H1 (cell line): ENCODE data around the gene GDE1. TPM values are rescaled to one million over a fixed set of nuclear protein-coding genes. Genes with fewer than 3 reads are reported as not detected.

Experiments used
- CTCF ChIA-PET: fragments of 300-600 bp; sonication (Branson Sonifier 250); formaldehyde crosslinking; loops from one replicate; lab custom pipeline; 2021; ENCODE audit not compliant: partially characterized antibody; lab: Charles Lee
- POLR2A ChIA-PET: fragments of 300-600 bp; sonication (Branson Sonifier 250); formaldehyde crosslinking; loops from one replicate; lab custom pipeline; 2021; ENCODE audit warnings: inconsistent platforms; ENCODE audit not compliant: partially characterized antibody; lab: Charles Lee
- DNase-seq, 2 experiments: peaks; one replicate each; pipeline versions ENCODE4 v3.0.0 to v3.0.0-alpha.2; 2010 to 2022; ENCODE audit warnings: low spot score in 2 of 2, low read depth in 1 of 2, mixed read lengths in 1 of 2
- FAIRE-seq: peaks from 2 replicates; lab custom pipeline; 2011; peaks lifted over from hg19 to GRCh38; lab: Jason Lieb, UNC
- H2AFZ ChIP-seq: 2 replicates; pipeline ENCODE4 v1.8.1; 2012; ENCODE audit warnings: low read length, inconsistent platforms
- H2AK5ac ChIP-seq: 2 replicates; pipeline ENCODE4 v1.6.1; 2013; ENCODE audit warnings: low read depth, low read length
- H2BK120ac ChIP-seq: replicated peaks from 2 replicates; pipeline ENCODE3; 2013; ENCODE audit warnings: low read depth, low read length, inconsistent platforms
- H2BK12ac ChIP-seq: 2 replicates; pipeline ENCODE4 v1.6.1; 2013; ENCODE audit warnings: low read depth, low read length
- H2BK15ac ChIP-seq: 2 replicates; pipeline ENCODE4 v1.6.1; 2013; ENCODE audit warnings: low read length
- H2BK20ac ChIP-seq: 2 replicates; pipeline ENCODE4 v1.6.1; 2013; ENCODE audit warnings: low read length
- H2BK5ac ChIP-seq: 2 replicates; pipeline ENCODE4 v1.6.1; 2013; ENCODE audit warnings: low read depth, low read length
- H3K14ac ChIP-seq: 2 replicates; pipeline ENCODE4 v1.6.1; 2013; ENCODE audit warnings: inconsistent platforms; ENCODE audit not compliant: insufficient read length
- H3K18ac ChIP-seq: 2 replicates; pipeline ENCODE4 v1.6.1; 2013; ENCODE audit warnings: low read length; ENCODE audit errors: extremely low read depth
- H3K23ac ChIP-seq: 2 replicates; pipeline ENCODE4 v1.6.1; 2013; ENCODE audit warnings: inconsistent platforms; ENCODE audit not compliant: insufficient read length
- H3K23me2 ChIP-seq: 2 replicates; pipeline ENCODE4 v1.6.1; 2013; ENCODE audit warnings: low read depth, low read length
- H3K27ac ChIP-seq: 2 replicates; pipeline ENCODE4 v1.6.1; 2011; ENCODE audit warnings: low read depth, low read length, inconsistent platforms
- H3K27me3 ChIP-seq, 4 experiments: replicated peaks in 1 of 4; 1 replicate in 1 of 4; 2 replicates in 3 of 4; pipeline versions ENCODE4 v1.6.1 to v1.8.1; 2011 to 2013; ENCODE audit warnings: low read length in 3 of 4, mild to moderate bottlenecking in 3 of 4, inconsistent platforms in 2 of 4, mixed read lengths in 2 of 4, moderate library complexity in 1 of 4; ENCODE audit not compliant: control insufficient read depth in 3 of 4, insufficient read depth in 3 of 4; ENCODE audit errors: extremely low read depth in 1 of 4
- H3K36me3 ChIP-seq, 4 experiments: 2 replicates each; pipeline versions ENCODE4 v1.6.1 to v1.8.1; 2011 to 2013; ENCODE audit warnings: mild to moderate bottlenecking in 4 of 4, low read length in 3 of 4, moderate library complexity in 2 of 4, control low read depth in 1 of 4, inconsistent platforms in 1 of 4; ENCODE audit not compliant: insufficient read depth in 4 of 4, control insufficient read depth in 2 of 4
- H3K4ac ChIP-seq: replicated peaks from 2 replicates; pipeline ENCODE3; 2013; ENCODE audit warnings: low read length, low read depth, mixed read lengths, inconsistent platforms; ENCODE audit not compliant: insufficient read length
- H3K4me1 ChIP-seq, 4 experiments: replicated peaks in 1 of 4; 1 replicate in 1 of 4; 2 replicates in 3 of 4; pipeline versions ENCODE4 v1.6.1 to v1.8.1; 2011 to 2013; ENCODE audit warnings: low read length in 3 of 4, inconsistent platforms in 2 of 4, mixed read lengths in 1 of 4; ENCODE audit not compliant: insufficient read depth in 4 of 4, control insufficient read depth in 3 of 4
- H3K4me2 ChIP-seq, 2 experiments: 2 replicates each; pipeline versions ENCODE4 v1.6.1 to v1.8.1; 2011 to 2013; ENCODE audit warnings: low read depth in 2 of 2, low read length in 2 of 2, control low read depth in 1 of 2, inconsistent platforms in 1 of 2, mild to moderate bottlenecking in 1 of 2; ENCODE audit not compliant: insufficient read depth in 1 of 2
- H3K4me3 ChIP-seq, 4 experiments: fragments of 200-600, 300-600 bp in 1 of 4; sonication (generic), shearing (Covaris generic), sonication (Bioruptor Twin) in 1 of 4; 2 replicates each; pipeline versions ENCODE4 v1.5.1 to v1.8.1; 2011 to 2016; ENCODE audit warnings: low read length in 4 of 4, low read depth in 3 of 4, control low read depth in 2 of 4, inconsistent platforms in 2 of 4, mild to moderate bottlenecking in 2 of 4, mixed read lengths in 1 of 4, moderate library complexity in 1 of 4; ENCODE audit not compliant: insufficient read depth in 2 of 4; ENCODE audit errors: extremely low read depth in 1 of 4
- H3K56ac ChIP-seq: replicated peaks from 2 replicates; pipeline ENCODE3; 2013; ENCODE audit warnings: low read depth, mild to moderate bottlenecking, mixed read lengths, low read length, inconsistent platforms; ENCODE audit not compliant: insufficient read length
- H3K79me1 ChIP-seq: 2 replicates; pipeline ENCODE4 v1.6.1; 2013; ENCODE audit warnings: low read depth, low read length, control low read depth
- H3K79me2 ChIP-seq, 2 experiments: 2 replicates each; pipeline versions ENCODE4 v1.6.1 to v1.8.1; 2012 to 2013; ENCODE audit warnings: low read length in 2 of 2, mild to moderate bottlenecking in 2 of 2, inconsistent platforms in 1 of 2; ENCODE audit not compliant: insufficient read depth in 2 of 2, control insufficient read depth in 1 of 2
- H3K9ac ChIP-seq, 4 experiments: replicated peaks in 1 of 4; 1 replicate in 1 of 4; 2 replicates in 3 of 4; pipeline versions ENCODE4 v1.6.1 to v1.8.1; 2011 to 2013; ENCODE audit warnings: low read depth in 3 of 4, low read length in 3 of 4, control low read depth in 2 of 4, mild to moderate bottlenecking in 2 of 4, moderate library complexity in 2 of 4, inconsistent platforms in 1 of 4; ENCODE audit errors: extremely low read depth in 1 of 4
- H3K9me3 ChIP-seq, 2 experiments: 2 replicates each; pipeline versions ENCODE4 v1.6.1 to v1.8.1; 2012 to 2013; ENCODE audit warnings: mild to moderate bottlenecking in 2 of 2, moderate library complexity in 2 of 2, control low read depth in 1 of 2, inconsistent platforms in 1 of 2, low read depth in 1 of 2, low read length in 1 of 2, mixed read lengths in 1 of 2; ENCODE audit not compliant: insufficient read depth in 2 of 2
- H4K20me1 ChIP-seq, 2 experiments: replicated peaks in 1 of 2; 2 replicates each; pipeline versions ENCODE3 to v1.8.1; 2011 to 2013; ENCODE audit warnings: inconsistent platforms in 2 of 2, low read length in 2 of 2, mild to moderate bottlenecking in 1 of 2; ENCODE audit not compliant: insufficient read depth in 2 of 2, control insufficient read depth in 1 of 2
- H4K5ac ChIP-seq: 2 replicates; pipeline ENCODE4 v1.6.1; 2013; ENCODE audit warnings: low read length, low read depth, mixed read lengths, inconsistent platforms; ENCODE audit not compliant: insufficient read length
- H4K8ac ChIP-seq: 2 replicates; pipeline ENCODE4 v1.8.0; 2013; ENCODE audit warnings: mild to moderate bottlenecking, moderate library complexity, low read length, inconsistent platforms; ENCODE audit not compliant: insufficient read depth; ENCODE audit errors: extremely low read depth
- H4K91ac ChIP-seq: replicated peaks from 2 replicates; pipeline ENCODE3; 2013; ENCODE audit warnings: low read length, mixed read lengths, inconsistent platforms; ENCODE audit not compliant: insufficient read length
- BACH1 ChIP-seq: IDR thresholded peaks from 2 replicates; pipeline ENCODE4 v1.6.1; 2012; ENCODE audit warnings: low read length, improper control_type of control experiment
- CTCF ChIP-seq, 3 experiments: IDR thresholded peaks; 1 replicate in 2 of 3; 2 replicates in 1 of 3; pipeline versions ENCODE4 v1.5.1 to v1.6.1; 2011; ENCODE audit warnings: low read length in 3 of 3, mild to moderate bottlenecking in 3 of 3, inconsistent platforms in 2 of 3, low read depth in 1 of 3, moderate library complexity in 1 of 3; ENCODE audit not compliant: insufficient read depth in 1 of 3; ENCODE audit errors: control extremely low read depth in 1 of 3
- PHF8 ChIP-seq: fragments of 200-600 bp; sonication (generic); conservative IDR thresholded peaks from 2 replicates; pipeline ENCODE4 v1.7.1; 2012; ENCODE audit warnings: low read depth, mild to moderate bottlenecking, inconsistent platforms, low read length, moderate library complexity
- POU5F1 ChIP-seq: IDR thresholded peaks from 2 replicates; pipeline ENCODE4 v1.6.1; 2011; ENCODE audit warnings: low read depth, mild to moderate bottlenecking, low read length, moderate library complexity
- WGBS, 2 experiments: shearing (Covaris generic) in 1 of 2; methylation state at CpG; one replicate each; pipeline versions ENCODE4 v1.1.6 to v1.1.7; 2013 to 2015; ENCODE audit warnings: low lambda C conversion rate in 2 of 2, mixed read lengths in 2 of 2, inconsistent platforms in 1 of 2, low coverage in 1 of 2, missing lambda C conversion rate in 1 of 2; ENCODE audit not compliant: insufficient replicate concordance in 2 of 2, insufficient coverage in 1 of 2, insufficient read length in 1 of 2; ENCODE audit errors: extremely low coverage in 1 of 2, missing lambda C conversion rate in 1 of 2; 5-methylcytosine and 5-hydroxymethylcytosine counted together
- polyA plus RNA-seq, 7 experiments: library from polyadenylated mRNA; depleted of rRNA in 3 of 7; stranded (reverse) in 5 of 7; unstranded in 2 of 7; fragments of >200 nt in 5 of 7; fragments of 200-250 nt in 2 of 7; gene quantifications; 1 replicate in 5 of 7; 2 replicates in 1 of 7; 4 replicates in 1 of 7; pipeline versions ENCODE4 v1.2.1 to v1.2.3, GENCODE V29; 2011 to 2013; ENCODE audit warnings: missing spikeins in 2 of 7, mixed read lengths in 2 of 7
- total RNA-seq: library from RNA; stranded (reverse); fragmentation: NEBNext Ultra II Directional; extraction: Animal tissue kit (Norgen Biotek cat#: 25700); gene quantifications from 2 replicates; pipeline ENCODE4 v1.2.1, GENCODE V29; 2021

Gene GDE1
- total and polyA plus RNA-seq, 2 of the 8 experiments (the other 6 are each of a cell fraction or from before 2014, with no cell fraction given): 29.2 to 70.8 TPM

DNA sequence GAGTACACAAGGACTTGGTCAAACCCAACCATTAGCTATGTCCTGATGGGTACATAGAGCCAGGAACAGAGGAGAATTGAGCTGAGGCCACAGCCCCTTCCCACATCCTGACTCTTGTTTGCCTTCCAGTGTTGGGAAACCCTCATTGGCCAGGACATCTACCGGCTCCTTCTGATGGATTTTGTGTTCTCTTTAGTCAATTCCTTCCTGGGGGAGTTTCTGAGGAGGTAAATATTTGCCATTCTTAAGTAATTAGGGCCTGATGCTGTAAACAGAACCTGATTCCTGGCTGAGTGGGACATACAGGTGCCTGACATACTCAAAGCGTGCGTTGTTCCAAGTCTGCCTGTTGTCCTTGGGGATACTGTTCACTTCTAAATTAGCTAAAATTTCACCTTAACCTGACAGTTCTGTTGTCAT, 42.6 kb downstream of the GDE1 start:
- Histone ChIP-seq H3K4me2 (no peak overlapping the region), H2BK15ac (no peak overlapping the region), H3K27me3 (no peaks in the 10 kb centered on the region), H3K27ac (no peak overlapping the region), H4K5ac (no peak overlapping the region), H3K14ac (no peak overlapping the region), H3K18ac (no peak overlapping the region), H3K4me1 (no peaks in the 10 kb centered on the region; a peak in 1 of 7 replicates), H2BK20ac (no peak overlapping the region), H3K4ac (no peak overlapping the region), H3K23me2 (no peaks in the 10 kb centered on the region; the same call in 1 of the 2 replicates), H2AK5ac (no peak overlapping the region), H3K4me3 (no peak overlapping the region), H2BK5ac (no peak overlapping the region), H3K79me1 (no peaks in the 10 kb centered on the region), H3K79me2 (no peaks in the 10 kb centered on the region), H2AFZ (no peak overlapping the region; the same call in 1 of the 2 replicates), H2BK120ac (no peak overlapping the region), H4K8ac (no peak overlapping the region), H3K36me3 (no peaks in the 10 kb centered on the region), H2BK12ac (no peak overlapping the region), H3K9me3 (no peaks in the 10 kb centered on the region), H3K56ac (no peak overlapping the region), H3K9ac (no peak overlapping the region), H4K91ac (no peak overlapping the region), H4K20me1 (no peaks in the 10 kb centered on the region), H3K23ac (no peak overlapping the region)
- FAIRE-seq (no peak), DNase-seq (no peak)
- no peak for TF ChIP-seq PHF8
- no peak for TF ChIP-seq POU5F1
- no peak for TF ChIP-seq CTCF (IDR thresholded peaks at IDR 0.05; ENCODE audit: control extremely low read depth in 1 of 3, insufficient read depth in 1 of 3, low read depth in 1 of 3, low read length in 3 of 3)
- no peak for TF ChIP-seq BACH1
- ChIA-PET POLR2A (interaction anchor here (0.6 to 1.2 kb wide), 2 partner anchors 10 to 305 kb away, joined by 3 read pairs; no protein-coding TSS in a partner anchor), CTCF (interaction anchor here (0.8 to 1.8 kb wide), 3 partner anchors 26 to 90 kb away, joined by 3 to 5 read pairs (median 3); no protein-coding TSS in a partner anchor)
- WGBS, 2 experiments: 89% methylated on average over 3 of the region's 3 CpGs; no CpG with 5 or more reads in 1 of the 2 experiments
